H1 (cell line): ENCODE data around the gene PDE2A. TPM values are rescaled to one million over a fixed set of nuclear protein-coding genes. Genes with fewer than 3 reads are reported as not detected.

Experiments used
- CTCF ChIA-PET: fragments of 300-600 bp; sonication (Branson Sonifier 250); formaldehyde crosslinking; loops from one replicate; lab custom pipeline; 2021; ENCODE audit not compliant: partially characterized antibody; lab: Charles Lee
- POLR2A ChIA-PET: fragments of 300-600 bp; sonication (Branson Sonifier 250); formaldehyde crosslinking; loops from one replicate; lab custom pipeline; 2021; ENCODE audit warnings: inconsistent platforms; ENCODE audit not compliant: partially characterized antibody; lab: Charles Lee
- DNase-seq, 2 experiments: peaks; one replicate each; pipeline versions ENCODE4 v3.0.0 to v3.0.0-alpha.2; 2010 to 2022; ENCODE audit warnings: low spot score in 2 of 2, low read depth in 1 of 2, mixed read lengths in 1 of 2
- FAIRE-seq: peaks from 2 replicates; lab custom pipeline; 2011; peaks lifted over from hg19 to GRCh38; lab: Jason Lieb, UNC
- H2AFZ ChIP-seq: 2 replicates; pipeline ENCODE4 v1.8.1; 2012; ENCODE audit warnings: low read length, inconsistent platforms
- H2AK5ac ChIP-seq: 2 replicates; pipeline ENCODE4 v1.6.1; 2013; ENCODE audit warnings: low read depth, low read length
- H2BK120ac ChIP-seq: replicated peaks from 2 replicates; pipeline ENCODE3; 2013; ENCODE audit warnings: low read depth, low read length, inconsistent platforms
- H2BK12ac ChIP-seq: 2 replicates; pipeline ENCODE4 v1.6.1; 2013; ENCODE audit warnings: low read depth, low read length
- H2BK15ac ChIP-seq: 2 replicates; pipeline ENCODE4 v1.6.1; 2013; ENCODE audit warnings: low read length
- H2BK20ac ChIP-seq: 2 replicates; pipeline ENCODE4 v1.6.1; 2013; ENCODE audit warnings: low read length
- H2BK5ac ChIP-seq: 2 replicates; pipeline ENCODE4 v1.6.1; 2013; ENCODE audit warnings: low read depth, low read length
- H3K14ac ChIP-seq: 2 replicates; pipeline ENCODE4 v1.6.1; 2013; ENCODE audit warnings: inconsistent platforms; ENCODE audit not compliant: insufficient read length
- H3K18ac ChIP-seq: 2 replicates; pipeline ENCODE4 v1.6.1; 2013; ENCODE audit warnings: low read length; ENCODE audit errors: extremely low read depth
- H3K23ac ChIP-seq: 2 replicates; pipeline ENCODE4 v1.6.1; 2013; ENCODE audit warnings: inconsistent platforms; ENCODE audit not compliant: insufficient read length
- H3K23me2 ChIP-seq: 2 replicates; pipeline ENCODE4 v1.6.1; 2013; ENCODE audit warnings: low read depth, low read length
- H3K27ac ChIP-seq: 2 replicates; pipeline ENCODE4 v1.6.1; 2011; ENCODE audit warnings: low read depth, low read length, inconsistent platforms
- H3K27me3 ChIP-seq, 4 experiments: replicated peaks in 1 of 4; 1 replicate in 1 of 4; 2 replicates in 3 of 4; pipeline versions ENCODE4 v1.6.1 to v1.8.1; 2011 to 2013; ENCODE audit warnings: low read length in 3 of 4, mild to moderate bottlenecking in 3 of 4, inconsistent platforms in 2 of 4, mixed read lengths in 2 of 4, moderate library complexity in 1 of 4; ENCODE audit not compliant: control insufficient read depth in 3 of 4, insufficient read depth in 3 of 4; ENCODE audit errors: extremely low read depth in 1 of 4
- H3K36me3 ChIP-seq, 4 experiments: 2 replicates each; pipeline versions ENCODE4 v1.6.1 to v1.8.1; 2011 to 2013; ENCODE audit warnings: mild to moderate bottlenecking in 4 of 4, low read length in 3 of 4, moderate library complexity in 2 of 4, control low read depth in 1 of 4, inconsistent platforms in 1 of 4; ENCODE audit not compliant: insufficient read depth in 4 of 4, control insufficient read depth in 2 of 4
- H3K4ac ChIP-seq: replicated peaks from 2 replicates; pipeline ENCODE3; 2013; ENCODE audit warnings: low read length, low read depth, mixed read lengths, inconsistent platforms; ENCODE audit not compliant: insufficient read length
- H3K4me1 ChIP-seq, 4 experiments: replicated peaks in 1 of 4; 1 replicate in 1 of 4; 2 replicates in 3 of 4; pipeline versions ENCODE4 v1.6.1 to v1.8.1; 2011 to 2013; ENCODE audit warnings: low read length in 3 of 4, inconsistent platforms in 2 of 4, mixed read lengths in 1 of 4; ENCODE audit not compliant: insufficient read depth in 4 of 4, control insufficient read depth in 3 of 4
- H3K4me2 ChIP-seq, 2 experiments: 2 replicates each; pipeline versions ENCODE4 v1.6.1 to v1.8.1; 2011 to 2013; ENCODE audit warnings: low read depth in 2 of 2, low read length in 2 of 2, control low read depth in 1 of 2, inconsistent platforms in 1 of 2, mild to moderate bottlenecking in 1 of 2; ENCODE audit not compliant: insufficient read depth in 1 of 2
- H3K4me3 ChIP-seq, 4 experiments: fragments of 200-600, 300-600 bp in 1 of 4; sonication (generic), shearing (Covaris generic), sonication (Bioruptor Twin) in 1 of 4; 2 replicates each; pipeline versions ENCODE4 v1.5.1 to v1.8.1; 2011 to 2016; ENCODE audit warnings: low read length in 4 of 4, low read depth in 3 of 4, control low read depth in 2 of 4, inconsistent platforms in 2 of 4, mild to moderate bottlenecking in 2 of 4, mixed read lengths in 1 of 4, moderate library complexity in 1 of 4; ENCODE audit not compliant: insufficient read depth in 2 of 4; ENCODE audit errors: extremely low read depth in 1 of 4
- H3K56ac ChIP-seq: replicated peaks from 2 replicates; pipeline ENCODE3; 2013; ENCODE audit warnings: low read depth, mild to moderate bottlenecking, mixed read lengths, low read length, inconsistent platforms; ENCODE audit not compliant: insufficient read length
- H3K79me1 ChIP-seq: 2 replicates; pipeline ENCODE4 v1.6.1; 2013; ENCODE audit warnings: low read depth, low read length, control low read depth
- H3K79me2 ChIP-seq, 2 experiments: 2 replicates each; pipeline versions ENCODE4 v1.6.1 to v1.8.1; 2012 to 2013; ENCODE audit warnings: low read length in 2 of 2, mild to moderate bottlenecking in 2 of 2, inconsistent platforms in 1 of 2; ENCODE audit not compliant: insufficient read depth in 2 of 2, control insufficient read depth in 1 of 2
- H3K9ac ChIP-seq, 4 experiments: replicated peaks in 1 of 4; 1 replicate in 1 of 4; 2 replicates in 3 of 4; pipeline versions ENCODE4 v1.6.1 to v1.8.1; 2011 to 2013; ENCODE audit warnings: low read depth in 3 of 4, low read length in 3 of 4, control low read depth in 2 of 4, mild to moderate bottlenecking in 2 of 4, moderate library complexity in 2 of 4, inconsistent platforms in 1 of 4; ENCODE audit errors: extremely low read depth in 1 of 4
- H3K9me3 ChIP-seq, 2 experiments: 2 replicates each; pipeline versions ENCODE4 v1.6.1 to v1.8.1; 2012 to 2013; ENCODE audit warnings: mild to moderate bottlenecking in 2 of 2, moderate library complexity in 2 of 2, control low read depth in 1 of 2, inconsistent platforms in 1 of 2, low read depth in 1 of 2, low read length in 1 of 2, mixed read lengths in 1 of 2; ENCODE audit not compliant: insufficient read depth in 2 of 2
- H4K20me1 ChIP-seq, 2 experiments: replicated peaks in 1 of 2; 2 replicates each; pipeline versions ENCODE3 to v1.8.1; 2011 to 2013; ENCODE audit warnings: inconsistent platforms in 2 of 2, low read length in 2 of 2, mild to moderate bottlenecking in 1 of 2; ENCODE audit not compliant: insufficient read depth in 2 of 2, control insufficient read depth in 1 of 2
- H4K5ac ChIP-seq: 2 replicates; pipeline ENCODE4 v1.6.1; 2013; ENCODE audit warnings: low read length, low read depth, mixed read lengths, inconsistent platforms; ENCODE audit not compliant: insufficient read length
- H4K8ac ChIP-seq: 2 replicates; pipeline ENCODE4 v1.8.0; 2013; ENCODE audit warnings: mild to moderate bottlenecking, moderate library complexity, low read length, inconsistent platforms; ENCODE audit not compliant: insufficient read depth; ENCODE audit errors: extremely low read depth
- H4K91ac ChIP-seq: replicated peaks from 2 replicates; pipeline ENCODE3; 2013; ENCODE audit warnings: low read length, mixed read lengths, inconsistent platforms; ENCODE audit not compliant: insufficient read length
- CBX5 ChIP-seq: fragments of 300-800, 300-1000 bp; sonication (generic); IDR thresholded peaks from 2 replicates; pipeline ENCODE4 v1.7.1; 2016; ENCODE audit warnings: antibody characterized with exemption, low read length, low read depth
- CTBP2 ChIP-seq: IDR thresholded peaks from 2 replicates; pipeline ENCODE4 v1.7.0; 2011; ENCODE audit warnings: borderline replicate concordance, mild to moderate bottlenecking, moderate library complexity, mixed read lengths, low read length; ENCODE audit not compliant: insufficient read depth, insufficient read length
- EP300 ChIP-seq, 2 experiments: IDR thresholded peaks; 1 replicate in 1 of 2; 2 replicates in 1 of 2; pipeline ENCODE4 v1.6.1; 2011 to 2012; ENCODE audit warnings: low read depth in 2 of 2, low read length in 2 of 2, mild to moderate bottlenecking in 2 of 2, borderline replicate concordance in 1 of 2, inconsistent platforms in 1 of 2, moderate library complexity in 1 of 2
- KDM4A ChIP-seq: IDR thresholded peaks from one replicate; pipeline ENCODE4 v1.7.1; 2012; ENCODE audit warnings: low read depth, mild to moderate bottlenecking, moderate library complexity, low read length, inconsistent platforms; ENCODE audit not compliant: severe bottlenecking
- RNF2 ChIP-seq: fragments of 200-900, 300-1000 bp; sonication (generic); IDR thresholded peaks from 2 replicates; pipeline ENCODE4 v1.7.1; 2016; ENCODE audit warnings: borderline replicate concordance, low read depth, mild to moderate bottlenecking, antibody characterized with exemption, low read length; ENCODE audit not compliant: poor library complexity, severe bottlenecking; ENCODE audit errors: missing control alignments
- SIN3A ChIP-seq, 2 experiments: IDR thresholded peaks in 1 of 2; conservative IDR thresholded peaks in 1 of 2; 2 replicates each; pipeline ENCODE4 v1.6.1; 2011 to 2012; ENCODE audit warnings: low read length in 2 of 2, improper control_type of control experiment in 1 of 2, low read depth in 1 of 2, mild to moderate bottlenecking in 1 of 2
- WGBS, 2 experiments: shearing (Covaris generic) in 1 of 2; methylation state at CpG; one replicate each; pipeline versions ENCODE4 v1.1.6 to v1.1.7; 2013 to 2015; ENCODE audit warnings: low lambda C conversion rate in 2 of 2, mixed read lengths in 2 of 2, inconsistent platforms in 1 of 2, low coverage in 1 of 2, missing lambda C conversion rate in 1 of 2; ENCODE audit not compliant: insufficient replicate concordance in 2 of 2, insufficient coverage in 1 of 2, insufficient read length in 1 of 2; ENCODE audit errors: extremely low coverage in 1 of 2, missing lambda C conversion rate in 1 of 2; 5-methylcytosine and 5-hydroxymethylcytosine counted together
- polyA plus RNA-seq, 7 experiments: library from polyadenylated mRNA; depleted of rRNA in 3 of 7; stranded (reverse) in 5 of 7; unstranded in 2 of 7; fragments of >200 nt in 5 of 7; fragments of 200-250 nt in 2 of 7; gene quantifications; 1 replicate in 5 of 7; 2 replicates in 1 of 7; 4 replicates in 1 of 7; pipeline versions ENCODE4 v1.2.1 to v1.2.3, GENCODE V29; 2011 to 2013; ENCODE audit warnings: missing spikeins in 2 of 7, mixed read lengths in 2 of 7
- total RNA-seq: library from RNA; stranded (reverse); fragmentation: NEBNext Ultra II Directional; extraction: Animal tissue kit (Norgen Biotek cat#: 25700); gene quantifications from 2 replicates; pipeline ENCODE4 v1.2.1, GENCODE V29; 2021
- TF ChIP-seq, protein P1 (sequence below): IDR thresholded peaks from 2 replicates; pipeline ENCODE4 v1.6.1; 2011; ENCODE audit warnings: low read length, improper control_type of control experiment

PDE2A gene
- total and polyA plus RNA-seq, 2 of the 8 experiments (the other 6 are each of a cell fraction or from before 2014, with no cell fraction given): 3.4 to 7.1 TPM

DNA sequence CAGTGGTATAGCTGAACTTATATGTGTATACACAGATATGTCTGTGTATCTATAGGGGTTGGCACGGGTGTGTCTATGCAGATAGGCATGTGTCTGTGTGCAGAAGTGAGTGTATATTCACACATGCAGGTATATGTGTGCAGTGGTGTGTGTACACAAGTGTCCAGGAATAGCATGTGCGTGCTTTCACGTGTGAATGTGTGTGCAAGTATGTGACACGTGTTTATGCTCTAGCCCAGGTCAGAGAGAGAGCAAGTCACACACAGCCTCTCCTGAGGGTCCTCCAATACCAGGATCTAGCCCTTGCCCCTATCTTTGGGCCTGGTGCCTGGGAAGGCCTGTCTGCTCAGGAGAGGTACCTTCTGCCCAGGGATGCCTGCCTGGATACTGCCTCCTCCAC is 26.3 kb downstream of the PDE2A start:
- Histone ChIP-seq H3K27ac (no peak overlapping the region), H3K27me3 (peaks cover 0 to 9% (median 5%) of the 10 kb centered on the region in 4 experiments; a peak in 4 of 7 replicates), H4K8ac (no peak overlapping the region), H3K9ac (no peak overlapping the region), H2BK20ac (peak overlapping the region; percentile 6; the same call in 1 of the 2 replicates), H2BK15ac (no peak overlapping the region), H4K5ac (no peak overlapping the region), H3K36me3 (no peaks in the 10 kb centered on the region), H2BK120ac (no peak overlapping the region), H3K18ac (no peak overlapping the region), H2AFZ (no peak overlapping the region), H3K79me1 (no peaks in the 10 kb centered on the region), H3K14ac (no peak overlapping the region), H3K4ac (no peak overlapping the region), H4K20me1 (no peaks in the 10 kb centered on the region), H3K56ac (no peak overlapping the region), H2BK5ac (no peak overlapping the region), H3K4me3 (no peak overlapping the region), H4K91ac (no peak overlapping the region), H3K23ac (no peak overlapping the region), H3K4me2 (no peak overlapping the region), H3K9me3 (no peaks in the 10 kb centered on the region), H3K23me2 (peaks cover 4% of the 10 kb centered on the region; the same call in 1 of the 2 replicates), H2BK12ac (no peak overlapping the region), H2AK5ac (0 out of 2 replicates have a peak overlapping the region, but pooled peaks have one; percentile 6), H3K4me1 (peaks cover 0 to 5% (median 3%) of the 10 kb centered on the region in 4 experiments; a peak in 3 of 7 replicates), H3K79me2 (no peaks in the 10 kb centered on the region)
- DNase-seq (no peak), FAIRE-seq (no peak)
- 82% methylated on average over 4 of the region's 4 CpGs; no CpG with 5 or more reads in 1 of the 2 experiments for WGBS, 2 experiments
- TF ChIP-seq EP300 (IDR thresholded peaks at IDR 0.05; ENCODE audit: borderline replicate concordance in 1 of 2, low read depth in 2 of 2, low read length in 2 of 2) (no peak), SIN3A (conservative IDR thresholded peaks at IDR 0.05 in 1 of 2, IDR thresholded peaks at IDR 0.05 in 1 of 2; ENCODE audit: low read depth in 1 of 2, low read length in 2 of 2) (no peak), KDM4A (no peak), RNF2 (no peak), CTBP2 (no peak), CBX5 (no peak)
- TF ChIP-seq, protein P1, sequence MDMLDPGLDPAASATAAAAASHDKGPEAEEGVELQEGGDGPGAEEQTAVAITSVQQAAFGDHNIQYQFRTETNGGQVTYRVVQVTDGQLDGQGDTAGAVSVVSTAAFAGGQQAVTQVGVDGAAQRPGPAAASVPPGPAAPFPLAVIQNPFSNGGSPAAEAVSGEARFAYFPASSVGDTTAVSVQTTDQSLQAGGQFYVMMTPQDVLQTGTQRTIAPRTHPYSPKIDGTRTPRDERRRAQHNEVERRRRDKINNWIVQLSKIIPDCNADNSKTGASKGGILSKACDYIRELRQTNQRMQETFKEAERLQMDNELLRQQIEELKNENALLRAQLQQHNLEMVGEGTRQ: no peak
- ChIA-PET CTCF (interaction anchor here (0.6 to 39.6 kb wide), 7 partner anchors 13 to 58 kb away, joined by 3 to 624 read pairs (median 10); no protein-coding TSS in a partner anchor), POLR2A (interaction anchor here (1.3 kb wide), 1 partner anchor 33 kb away, joined by 3 read pairs; no protein-coding TSS in a partner anchor)
